Middle frontal gyrus (tissue), 1 donor: Measurements from ENCODE around the gene ABHD12B.
"Not testable (repeated sequence)": the region's sequence is repeated elsewhere in the genome, so short reads cannot be mapped to it uniquely, and the experiment has no call there.

ENCODE experiments used
- DNase-seq: peaks from one replicate; pipeline ENCODE4 v3.0.0-alpha.2; 2015; ENCODE audit warnings: low spot score; ENCODE audit errors: extremely low spot score

ABHD12B gene

GRCh38 chr14:50892255-50892654, 20.4 kb downstream of the ABHD12B start:
- no peak for DNase-seq

GRCh38 chr14:50896421-50896820, 24.6 kb downstream of the ABHD12B start:
- not testable (repeated sequence) for DNase-seq

GRCh38 chr14:50897005-50897404, 25.2 kb downstream of the ABHD12B start:
- not testable (repeated sequence) for DNase-seq

- no peak for DNase-seq
Measured at GRCh38 chr14:50897658-50898175, 25.9 kb downstream of the ABHD12B start.

GRCh38 chr14:50901361-50901760, 29.5 kb downstream of the ABHD12B start:
- DNase-seq = no peak

GRCh38 chr14:50904719-50905118, 32.9 kb downstream of the ABHD12B start:
- DNase-seq = no peak

GRCh38 chr14:50906326-50907065, 34.6 kb downstream of the ABHD12B start:
- DNase-seq = no peak

- DNase-seq = no peak
Measured at GRCh38 chr14:50910495-50911420, 38.9 kb downstream of the ABHD12B start.

- no peak for DNase-seq
Measured at GRCh38 chr14:50917449-50917848, 45.6 kb downstream of the ABHD12B start.

- DNase-seq = not testable (repeated sequence)
Measured at GRCh38 chr14:50919524-50919923, 47.7 kb downstream of the ABHD12B start.

GRCh38 chr14:50920482-50921230, 48.8 kb downstream of the ABHD12B start:
- no peak for DNase-seq

GRCh38 chr14:50922803-50923202, 51.0 kb downstream of the ABHD12B start:
- no peak for DNase-seq

- no peak for DNase-seq
Measured at GRCh38 chr14:50924236-50924635, 52.4 kb downstream of the ABHD12B start.

GRCh38 chr14:50924843-50925242, 53.0 kb downstream of the ABHD12B start:
- no peak for DNase-seq

GRCh38 chr14:50926851-50927386, 55.1 kb downstream of the ABHD12B start:
- DNase-seq = no peak

- no peak for DNase-seq
Measured at GRCh38 chr14:50928002-50928635, 56.3 kb downstream of the ABHD12B start.

- DNase-seq = no peak
Measured at GRCh38 chr14:50929506-50929905, 57.7 kb downstream of the ABHD12B start.

- no peak for DNase-seq
Measured at GRCh38 chr14:50931559-50931958, 59.7 kb downstream of the ABHD12B start.

GRCh38 chr14:50932156-50932555, 60.3 kb downstream of the ABHD12B start:
- DNase-seq = no peak

- no peak for DNase-seq
Measured at GRCh38 chr14:50932592-50933495, 61.0 kb downstream of the ABHD12B start.
